Measurements from ENCODE around the gene PTH. TPM values are rescaled to one million over a fixed set of nuclear protein-coding genes. Genes with fewer than 3 reads are reported as not detected.

Gene PTH
- not detected for total RNA-seq

GRCh38 chr11:13495929-13496328, at the start of gene PTH:
PTH (minus strand) TSS chr11:13495997; CDS start chr11:13492855, 3,142 bp downstream.

DNA sequence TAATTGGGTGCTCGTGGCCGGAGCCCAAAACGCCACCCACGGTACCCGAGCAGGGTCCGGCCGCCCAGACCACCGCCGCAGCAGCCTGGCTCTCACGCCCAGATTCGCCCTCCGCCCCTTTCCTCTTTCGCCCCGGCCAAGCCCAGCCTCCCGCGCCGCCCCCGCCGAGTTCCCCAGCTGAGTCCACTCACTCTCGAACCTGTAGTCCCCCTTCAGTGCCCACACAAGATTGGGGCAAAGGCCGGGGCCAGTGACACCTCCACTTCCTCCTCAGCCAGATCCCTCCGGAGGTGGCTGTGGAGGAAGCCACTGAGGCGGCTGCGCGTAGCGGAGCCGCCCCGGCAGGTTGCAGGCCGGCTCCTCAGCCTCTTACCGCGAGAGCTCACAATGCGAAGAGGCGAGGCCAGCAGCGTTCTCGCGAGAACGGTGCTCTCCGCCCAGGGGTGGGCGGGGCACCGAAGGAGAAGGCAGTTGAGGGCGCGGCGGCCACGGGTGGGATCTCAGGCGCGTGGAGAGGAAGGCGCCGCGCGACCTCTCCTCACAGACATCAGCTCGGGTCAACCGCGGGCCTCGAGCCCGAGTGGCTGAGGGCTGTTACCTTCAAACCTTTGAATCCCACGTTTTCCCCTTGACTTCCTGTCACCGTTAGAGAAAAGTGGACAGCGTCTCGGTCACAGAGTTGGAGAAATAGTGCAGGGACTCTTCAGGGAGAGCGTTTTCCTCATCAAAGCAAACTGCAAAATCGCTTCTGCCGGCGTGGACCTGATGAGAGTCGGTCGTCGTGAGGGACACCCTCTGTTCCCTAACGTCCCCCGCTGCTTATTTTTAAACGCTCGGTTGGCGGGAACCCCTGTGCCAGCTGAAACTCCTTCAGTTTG, 32.7 kb downstream of the PTH start, which contains the start of gene BTBD10:
Gene BTBD10, minus strand, starts transcription at position 322 of the 878 bp plus-strand sequence. CDS start 18,098 bp downstream, outside the sequence.

Other genes starting within 250 kb of the PTH start
- gene BMAL1, start 218.2 kb downstream of the PTH start, total RNA-seq: 32.2 TPM
- gene BTBD10, start 32.8 kb downstream of the PTH start, total RNA-seq: 156 TPM
- 114 TPM for gene FAR1, start 172.7 kb upstream of the PTH start, total RNA-seq

Data from parietal lobe (tissue), 1 donor.